ENCODE results near the gene ZNF157. TPM values are rescaled to one million over a fixed set of nuclear protein-coding genes. Genes with fewer than 3 reads are reported as not detected.
"Not testable (repeated sequence)": the region's sequence is repeated elsewhere in the genome, so short reads cannot be mapped to it uniquely, and the experiment has no call there.

The ZNF157 gene
- polyA plus RNA-seq (ENCODE audit: insufficient read depth in 1 of 5, insufficient read length in 5 of 5, low replicate concordance in 1 of 5), result 1 to 10 TPM in 1 of 5 donors, under 1 TPM in 4; 0.65 to 1.1 (median 0.84) TPM
- long read RNA-seq, donor 1, result 0 reads
- long read RNA-seq, donor 2, result 0 reads
- long read RNA-seq, donor 3, result 0 reads
- long read RNA-seq, donor 4, result 0 reads
- long read RNA-seq, donor 5, result 0 reads
- long read RNA-seq, donor 6, result 0 reads
- long read RNA-seq, donor 7, result 0 reads
- long read RNA-seq, donor 8, result 0 reads

DNA sequence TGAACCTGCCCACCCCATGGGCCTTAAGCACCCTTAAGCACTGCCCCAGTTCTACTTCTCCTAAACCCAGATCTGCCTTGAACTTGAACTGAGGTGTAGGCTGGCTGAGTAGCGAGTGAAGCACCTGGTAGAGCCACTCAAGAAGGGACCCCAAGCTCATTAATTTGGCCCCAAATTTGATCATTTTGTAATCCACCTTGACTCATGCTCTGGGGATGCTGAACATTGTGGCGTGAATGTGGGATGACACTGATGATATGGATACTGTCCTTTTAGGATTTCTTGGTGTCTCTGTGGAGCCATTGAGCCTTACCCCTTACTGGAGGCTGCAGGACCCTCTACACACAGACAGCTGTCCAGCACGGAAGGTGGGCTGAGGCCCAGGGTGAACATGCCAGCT, at the start of gene ZNF157:
TSS of gene ZNF157 (plus strand) at position 301 of the 400 bp plus-strand sequence. CDS start at position 392, 91 bp downstream.
- no peak for DNase-seq

DNA sequence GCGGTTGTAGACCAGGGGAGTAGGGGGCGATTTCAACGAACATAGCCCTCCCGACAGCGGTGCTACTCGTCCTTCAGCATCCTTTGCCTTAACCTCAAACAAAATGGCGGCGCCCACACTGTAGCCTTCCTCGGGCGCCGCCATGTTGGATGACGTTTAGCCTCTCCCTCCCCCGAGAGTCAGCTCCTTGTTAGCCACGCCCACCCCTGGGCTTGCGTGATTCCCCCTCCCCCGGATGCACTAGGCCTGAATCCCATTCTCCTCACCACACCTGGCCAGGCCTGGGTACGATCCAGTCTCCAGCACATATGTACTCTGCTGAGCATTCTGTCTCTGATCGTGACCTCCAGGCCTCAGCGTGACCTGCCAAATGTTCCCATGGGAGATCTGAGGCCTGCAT, 49.0 kb upstream of the ZNF157 start:
- no peak for DNase-seq

DNA sequence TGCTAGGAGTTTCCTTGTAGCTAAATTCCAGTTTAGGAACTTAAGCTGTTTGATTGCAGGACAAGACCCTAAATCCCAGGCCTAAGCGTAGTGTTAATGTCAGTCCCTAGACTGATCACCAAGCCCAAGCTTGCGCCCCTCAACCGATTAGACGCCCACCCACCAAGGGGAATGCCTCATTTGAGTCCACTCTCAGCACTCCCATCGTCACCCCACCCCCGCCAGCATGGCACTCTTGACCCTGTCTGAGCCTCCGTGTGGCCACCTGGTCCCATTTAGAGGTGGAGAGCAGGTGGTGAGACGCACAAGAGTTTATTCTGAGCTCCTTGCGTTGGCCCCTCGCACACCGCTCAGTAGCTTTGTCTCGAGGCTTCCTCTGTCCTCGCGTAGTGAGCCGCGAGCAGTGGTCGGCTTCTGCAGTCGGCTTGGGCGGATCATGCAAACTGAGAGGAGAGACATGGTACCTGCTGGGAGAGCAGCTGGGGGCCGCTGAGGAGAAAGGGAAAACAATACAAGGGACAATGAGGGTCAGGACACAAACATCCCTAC, 48.5 kb upstream of the ZNF157 start:
- DNase-seq, result no peak

DNA sequence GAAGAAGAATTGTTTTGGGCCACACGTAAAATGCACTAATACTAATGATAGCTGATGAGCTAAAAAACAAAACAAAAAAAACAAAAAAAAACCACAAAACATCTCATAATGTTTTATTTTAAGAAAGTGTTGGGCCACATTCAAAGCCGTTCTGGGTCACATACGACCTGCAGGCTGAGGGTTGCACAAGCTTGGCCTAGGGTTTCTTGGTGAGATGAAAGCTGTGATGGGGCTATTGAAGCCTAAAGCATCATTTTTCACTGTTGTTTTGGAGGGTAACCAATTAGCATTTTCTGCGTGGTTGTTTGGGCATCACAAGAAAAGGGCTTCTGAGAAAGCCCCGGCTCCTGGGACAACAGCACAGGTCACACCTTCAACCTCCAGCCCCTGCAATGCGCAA, 42.5 kb upstream of the ZNF157 start:
- DNase-seq, result no peak

DNA sequence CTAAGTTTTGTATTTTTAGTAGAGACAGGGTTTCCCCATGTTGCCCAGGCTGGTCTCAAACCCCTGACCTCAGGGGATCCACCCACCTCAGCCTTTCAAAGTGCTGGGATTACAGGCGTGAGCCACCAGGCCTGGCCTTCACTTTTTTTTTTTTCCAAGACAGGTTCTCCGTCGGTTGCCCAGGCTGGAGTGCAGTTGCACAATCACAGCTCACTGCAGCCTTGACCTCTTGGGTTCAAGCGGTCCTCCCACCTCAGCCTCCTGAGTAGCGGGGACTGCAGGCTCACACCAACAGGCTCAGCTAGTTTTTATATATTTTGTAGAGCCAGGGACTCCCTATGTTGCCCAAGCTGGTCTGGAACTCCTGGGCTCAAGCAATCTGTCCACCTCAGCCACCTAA, 37.6 kb upstream of the ZNF157 start:
- DNase-seq, result not testable (repeated sequence)

DNA sequence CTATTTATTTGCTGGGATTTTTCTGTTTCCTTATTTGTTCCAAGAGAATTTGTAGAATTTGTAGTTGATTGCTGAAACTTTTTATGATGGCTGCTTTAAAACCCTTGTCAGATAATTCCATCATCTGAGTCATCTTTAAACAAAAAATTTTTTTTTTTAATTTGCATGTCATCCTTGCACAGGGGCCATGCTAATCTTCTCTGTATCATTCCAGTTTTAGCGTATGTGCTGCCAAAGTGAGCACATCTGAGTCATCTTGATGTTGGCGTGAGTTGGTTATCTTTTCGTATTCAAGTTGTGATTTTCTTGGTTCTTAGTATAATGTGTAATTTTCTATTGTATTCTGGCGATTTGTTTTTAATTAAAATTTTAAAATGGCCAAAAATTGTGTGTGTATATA, 18.7 kb upstream of the ZNF157 start:
- DNase-seq, result no peak

DNA sequence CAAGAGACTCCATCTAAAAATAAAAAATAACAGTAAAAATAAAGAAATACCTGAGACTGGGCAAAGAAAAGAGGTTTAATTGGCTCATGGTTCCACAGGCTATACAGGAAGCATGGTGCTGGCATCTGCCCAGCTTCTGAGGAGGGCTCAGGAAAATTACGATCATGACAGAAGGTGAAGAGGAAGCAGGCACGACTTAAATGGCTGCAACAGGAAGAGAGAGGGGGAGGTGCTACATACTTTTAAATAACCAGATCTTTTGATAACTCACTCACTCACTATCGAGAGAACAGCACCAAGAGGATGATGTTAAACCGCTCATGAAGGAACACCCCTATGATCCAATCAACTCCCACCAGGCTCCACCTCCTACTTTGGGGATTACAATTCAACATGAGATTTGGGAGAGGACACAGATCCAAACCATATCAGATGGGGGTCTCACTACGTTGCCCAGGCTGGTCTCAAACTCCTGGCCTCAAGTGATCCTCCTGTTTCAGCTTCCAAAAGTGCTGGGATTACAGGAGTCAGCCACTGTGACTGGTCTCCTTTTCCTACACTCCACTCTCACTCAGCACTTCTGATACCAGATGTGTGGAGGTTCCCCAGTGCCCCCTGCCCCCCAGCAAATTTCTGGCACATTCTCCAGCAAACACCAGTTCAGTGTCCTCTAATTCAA, 11.9 kb upstream of the ZNF157 start:
- DNase-seq, result peak in 1 of 2 donors; percentile 5

DNA sequence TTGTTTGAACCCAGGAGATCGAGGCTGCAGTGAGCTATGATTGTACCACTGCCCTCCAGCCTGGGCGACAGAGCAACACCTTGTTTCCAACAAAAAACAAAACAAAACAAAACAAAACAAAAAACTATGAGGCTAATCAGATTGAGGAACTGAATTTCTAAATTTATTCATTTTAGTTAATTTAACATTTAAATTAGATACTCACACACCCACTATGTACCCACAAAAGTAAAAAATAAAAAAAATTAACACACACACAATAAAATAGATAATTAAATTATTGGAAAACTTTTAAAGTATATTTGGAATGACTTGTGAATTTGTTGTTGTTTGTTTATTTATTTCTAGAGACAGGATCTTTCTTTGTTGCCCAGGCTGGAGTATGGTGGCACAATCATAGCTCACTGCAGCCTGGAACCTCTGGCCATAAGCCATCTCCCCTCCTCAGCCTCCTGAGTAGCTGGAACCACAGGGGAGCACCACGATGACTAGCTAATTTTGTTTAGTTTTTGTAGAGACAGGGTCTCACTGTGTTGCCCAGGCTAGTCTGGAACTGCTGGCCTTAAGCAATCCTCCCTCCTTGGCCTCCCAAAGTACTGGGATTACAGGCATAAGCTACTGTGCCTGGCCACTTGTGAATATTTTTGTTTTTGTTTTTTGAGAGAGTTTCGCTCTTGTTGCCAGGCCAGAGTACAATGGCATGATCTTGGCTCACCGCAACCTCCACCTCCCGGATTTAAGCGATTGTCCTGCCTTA, 9.8 kb upstream of the ZNF157 start:
- no peak for DNase-seq

DNA sequence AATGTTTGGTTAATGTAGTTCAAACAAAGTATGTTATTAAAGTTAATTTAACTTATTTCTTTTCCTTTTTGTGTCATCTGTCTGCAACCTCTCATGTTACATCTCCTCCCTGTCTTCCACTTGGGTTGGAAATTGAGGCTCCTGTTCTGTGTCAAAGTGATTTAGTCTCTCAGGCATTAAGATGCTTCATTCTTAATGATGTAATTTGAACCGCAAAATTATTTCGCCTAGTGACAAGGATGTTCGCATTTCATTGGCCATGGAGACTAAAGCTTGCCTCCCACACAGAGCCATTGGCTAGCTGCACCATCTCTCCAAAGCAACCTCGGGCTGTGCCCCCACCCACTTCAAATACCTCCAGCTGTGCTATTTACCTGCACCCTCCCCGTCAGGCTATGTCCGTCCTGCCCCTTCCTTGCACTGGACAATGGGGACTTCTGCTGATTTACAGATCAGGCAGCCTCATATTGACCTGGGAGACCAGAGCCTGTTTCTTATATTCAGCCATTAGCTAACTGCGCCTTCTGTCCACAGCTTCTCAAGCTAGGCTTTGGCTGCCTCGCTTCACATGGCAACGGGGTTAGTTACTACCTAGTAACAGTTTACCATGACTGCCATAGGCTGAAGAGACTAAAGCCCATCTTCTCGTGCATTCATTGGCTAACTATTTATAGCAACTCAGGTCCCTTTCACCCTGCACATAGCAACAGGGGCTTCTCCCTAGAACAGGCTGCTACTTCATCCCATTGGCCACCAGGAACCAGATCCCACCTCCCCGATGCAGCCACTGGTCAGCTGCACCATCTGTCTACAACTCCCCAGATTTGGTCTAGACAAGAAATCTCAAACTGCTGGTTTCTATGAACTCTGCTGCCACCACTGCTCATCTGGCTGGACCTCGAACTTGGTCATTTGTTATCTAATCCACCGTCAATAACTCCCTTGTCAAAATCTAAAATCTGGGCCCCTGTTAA, 8.6 kb upstream of the ZNF157 start:
- peak; percentile 83 to 89 for DNase-seq

DNA sequence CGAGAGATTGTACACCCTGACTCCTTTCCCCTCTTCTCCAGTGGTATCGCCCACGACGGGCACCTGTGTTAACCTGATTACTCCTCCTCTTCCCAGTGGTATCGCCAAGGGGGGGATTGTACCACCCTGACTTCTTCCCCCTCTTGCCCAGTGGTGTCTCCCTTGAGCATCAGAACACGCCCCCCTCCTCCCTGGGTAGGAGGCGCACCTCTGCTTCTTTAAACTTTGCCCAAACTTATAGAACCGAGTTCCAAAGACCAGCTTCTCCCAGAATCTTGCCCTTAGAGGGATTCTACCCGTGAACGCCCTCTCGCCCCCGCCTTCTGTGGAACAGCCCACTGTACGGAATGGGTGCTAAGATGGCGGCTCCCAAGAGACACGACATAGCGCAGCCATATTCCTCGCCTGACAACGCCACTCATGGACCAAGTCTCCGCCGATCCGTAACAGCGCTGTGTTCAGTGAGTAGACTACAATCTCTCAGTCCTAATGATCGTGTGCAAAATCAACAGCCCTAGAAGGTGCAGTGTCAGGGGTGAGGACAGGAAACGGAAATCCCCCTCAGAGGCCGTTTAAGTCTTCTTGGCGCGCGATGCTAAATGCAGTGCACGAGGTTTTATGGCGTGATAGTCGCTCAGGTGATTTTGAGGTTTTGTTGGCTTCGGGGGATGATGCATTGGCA, 4.2 kb upstream of the ZNF157 start:
- DNase-seq, result peak; percentile 74 to 75

DNA sequence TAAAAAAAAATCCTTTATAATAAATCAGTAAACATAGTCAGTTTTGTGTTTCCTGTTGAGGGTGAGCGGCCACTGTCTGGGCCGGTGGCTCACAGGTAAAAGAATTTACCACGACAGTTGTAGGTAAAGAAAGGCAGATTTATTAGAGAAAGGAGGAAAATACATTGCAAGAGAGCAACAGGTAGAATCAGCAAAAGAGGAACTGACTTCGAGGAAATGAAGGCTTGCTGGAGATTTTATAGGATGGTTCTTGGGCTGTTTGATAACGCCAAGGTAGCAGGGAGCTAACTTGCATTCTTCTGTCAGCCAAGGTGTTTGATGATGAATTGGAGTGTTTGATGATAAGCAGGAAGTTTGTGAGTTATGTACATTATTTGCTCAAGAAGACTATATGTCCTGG, 2.8 kb downstream of the ZNF157 start:
- DNase-seq, result no peak

DNA sequence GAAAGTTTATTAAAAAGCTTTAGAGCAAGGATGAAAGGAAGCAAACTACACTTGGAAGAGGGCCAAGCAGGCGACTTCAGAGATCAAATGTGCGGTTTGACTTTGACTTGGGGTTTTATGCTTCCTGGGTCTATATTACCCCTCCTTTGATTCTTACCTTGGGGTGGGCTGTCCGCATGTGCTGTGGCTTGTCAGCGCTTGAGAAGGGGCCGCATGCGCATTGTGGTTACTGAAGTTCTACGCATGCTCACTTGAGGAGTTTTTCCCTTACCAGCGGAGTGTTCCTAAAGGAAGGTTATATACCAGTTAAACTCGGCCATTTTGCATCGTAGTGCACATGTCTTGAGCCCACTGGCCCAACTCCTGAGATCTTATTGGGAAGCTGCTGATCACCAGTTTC, 9.9 kb downstream of the ZNF157 start:
- DNase-seq, result no peak

DNA sequence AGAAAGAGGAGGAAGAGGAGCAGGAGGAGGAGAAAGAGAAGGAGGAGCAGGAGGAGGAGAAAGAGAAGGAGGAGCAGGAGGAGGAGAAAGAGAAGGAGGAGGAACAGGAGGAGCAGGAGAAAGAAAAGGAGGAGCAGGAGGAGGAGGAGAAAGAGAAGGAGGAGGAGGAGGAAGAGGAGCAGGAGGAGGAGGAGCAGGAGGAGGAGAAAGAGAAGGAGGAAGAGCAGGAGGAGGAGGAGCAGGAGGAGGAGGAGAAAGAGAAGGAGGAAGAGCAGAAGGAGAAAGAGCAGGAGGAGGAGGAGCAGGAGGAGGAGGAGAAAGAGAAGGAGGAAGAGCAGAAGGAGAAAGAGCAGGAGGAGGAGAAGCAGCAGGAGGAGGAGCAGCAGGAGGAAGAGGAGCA, 10.5 kb downstream of the ZNF157 start:
- not testable (repeated sequence) for DNase-seq

DNA sequence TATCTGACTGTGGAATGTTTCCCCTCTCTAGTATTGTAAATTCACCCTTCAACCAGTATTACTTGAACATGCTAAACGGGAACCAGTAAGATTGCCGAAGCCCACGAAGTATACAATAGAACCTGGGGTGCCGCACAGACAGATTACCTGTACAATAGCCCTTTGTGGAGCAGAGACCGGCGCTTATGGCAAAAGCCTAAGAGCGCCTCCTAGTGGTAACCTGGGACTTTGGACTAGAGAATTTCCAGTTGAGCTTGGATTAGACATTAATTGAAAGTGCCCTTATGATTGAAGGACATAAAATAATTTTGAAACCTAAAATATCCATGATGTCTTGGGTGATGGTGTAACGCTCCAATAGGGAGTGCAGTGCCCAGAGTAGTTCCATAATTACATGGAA, 14.1 kb downstream of the ZNF157 start:
- DNase-seq, result peak; percentile 23 to 57

DNA sequence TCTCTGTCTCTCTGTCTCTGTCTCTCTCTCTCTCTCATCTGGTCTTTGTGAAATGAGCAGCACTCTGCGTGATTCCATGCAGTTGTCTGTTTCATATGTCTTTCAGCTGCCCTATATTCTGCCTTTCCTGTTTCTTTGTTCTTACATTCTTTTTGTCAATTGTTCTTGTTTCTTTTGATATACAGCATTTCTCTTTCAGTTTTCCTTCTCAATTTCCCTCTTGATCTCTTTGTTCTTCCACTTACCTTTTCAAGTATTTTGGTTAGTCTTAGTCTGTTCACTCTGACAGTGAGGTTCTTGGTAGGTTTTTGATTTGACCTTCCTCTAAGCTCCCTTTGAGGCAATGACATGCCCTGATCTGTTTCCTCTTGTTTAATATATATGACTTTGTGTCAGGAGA, 20.4 kb downstream of the ZNF157 start:
- no peak for DNase-seq

DNA sequence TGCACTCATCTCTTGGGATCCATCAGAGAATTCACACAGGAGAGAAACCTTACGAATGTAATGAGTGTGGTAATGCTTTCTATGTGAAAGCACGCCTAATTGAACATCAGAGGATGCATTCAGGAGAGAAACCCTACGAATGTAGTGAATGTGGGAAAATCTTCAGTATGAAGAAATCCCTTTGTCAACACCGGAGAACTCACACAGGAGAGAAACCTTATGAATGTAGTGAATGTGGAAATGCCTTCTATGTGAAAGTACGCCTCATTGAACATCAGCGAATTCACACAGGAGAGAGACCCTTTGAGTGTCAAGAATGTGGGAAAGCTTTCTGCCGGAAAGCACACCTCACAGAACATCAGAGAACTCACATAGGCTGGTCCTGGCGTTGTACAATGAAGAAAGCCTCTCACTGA, 42.8 kb downstream of the ZNF157 start:
- no peak for DNase-seq

DNA sequence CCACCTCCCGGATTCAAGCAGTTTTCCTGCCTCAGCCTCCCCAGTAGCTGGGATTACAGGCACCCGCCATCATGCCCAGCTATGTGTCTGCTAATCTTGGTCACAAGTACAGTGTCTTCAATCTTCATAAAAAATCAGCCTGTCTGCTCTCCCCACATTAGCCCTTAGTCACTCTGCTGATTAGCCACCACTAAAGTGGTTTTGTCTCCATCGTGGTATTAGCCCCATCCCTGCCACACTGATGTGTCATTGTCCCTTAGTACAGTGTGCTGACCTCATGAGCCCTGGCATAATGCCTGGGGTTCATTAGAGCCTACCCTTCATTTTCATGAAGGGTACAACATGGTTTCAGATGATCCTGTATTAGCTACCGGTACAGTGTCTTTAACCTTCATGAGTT, 49.9 kb downstream of the ZNF157 start:
- DNase-seq, result no peak

DNA sequence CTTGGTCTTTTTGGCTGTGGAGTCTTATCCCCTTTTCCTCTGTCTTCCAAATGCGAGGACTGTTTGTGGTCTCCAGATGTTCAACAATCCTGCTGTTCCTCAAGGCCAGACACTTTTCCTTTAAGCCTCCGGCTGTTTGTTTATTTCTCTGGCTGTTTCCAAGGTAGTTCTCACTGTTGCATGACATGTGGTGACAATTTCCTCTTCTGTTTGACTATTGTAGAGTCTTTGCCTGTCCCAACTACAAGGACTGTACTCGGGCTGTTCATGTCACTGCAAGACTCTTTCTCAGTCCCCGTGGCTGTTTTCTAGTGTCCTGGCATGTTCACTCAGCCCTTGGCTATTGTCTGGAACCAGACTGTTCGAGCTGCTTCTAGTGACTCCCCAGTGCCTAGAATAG, 50.6 kb downstream of the ZNF157 start:
- no peak for DNase-seq

DNA sequence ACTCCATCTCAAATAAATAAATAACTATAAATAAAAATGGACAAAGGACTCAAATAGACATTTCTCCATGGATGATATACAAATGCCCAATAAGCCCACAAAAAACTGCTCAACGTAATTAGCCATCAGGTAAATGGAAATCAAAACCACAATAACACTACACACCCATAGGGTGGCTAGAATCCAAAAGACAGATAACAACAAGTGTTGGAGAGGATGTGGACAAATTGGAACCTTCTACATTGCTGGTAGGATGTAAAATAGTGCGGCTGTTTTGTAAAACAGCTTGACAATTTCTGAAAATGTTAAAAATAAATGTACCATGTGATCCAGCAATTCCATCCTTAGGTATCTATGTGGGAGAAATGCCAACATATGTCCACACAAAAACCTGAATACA, 52.1 kb downstream of the ZNF157 start:
- DNase-seq, result no peak

DNA sequence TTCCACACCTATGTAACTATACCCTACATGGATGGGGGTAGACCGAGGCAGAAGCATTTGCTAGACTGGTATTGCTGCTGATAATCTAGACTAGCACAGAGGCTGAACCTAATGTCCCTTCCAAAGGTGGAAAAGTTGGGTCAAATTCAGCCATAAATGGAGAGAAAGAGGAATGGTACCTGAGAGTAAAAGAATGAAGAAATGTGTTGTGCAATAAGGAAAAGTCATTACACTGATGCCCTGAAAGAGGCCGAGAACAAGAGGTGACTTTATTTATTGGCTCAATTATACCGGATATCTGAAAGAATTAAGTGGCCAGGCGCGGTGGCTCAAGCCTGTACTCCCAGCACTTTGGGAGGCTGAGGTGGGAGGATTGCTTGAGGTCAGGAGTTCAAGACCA, 60.5 kb downstream of the ZNF157 start:
- no peak for DNase-seq

DNA sequence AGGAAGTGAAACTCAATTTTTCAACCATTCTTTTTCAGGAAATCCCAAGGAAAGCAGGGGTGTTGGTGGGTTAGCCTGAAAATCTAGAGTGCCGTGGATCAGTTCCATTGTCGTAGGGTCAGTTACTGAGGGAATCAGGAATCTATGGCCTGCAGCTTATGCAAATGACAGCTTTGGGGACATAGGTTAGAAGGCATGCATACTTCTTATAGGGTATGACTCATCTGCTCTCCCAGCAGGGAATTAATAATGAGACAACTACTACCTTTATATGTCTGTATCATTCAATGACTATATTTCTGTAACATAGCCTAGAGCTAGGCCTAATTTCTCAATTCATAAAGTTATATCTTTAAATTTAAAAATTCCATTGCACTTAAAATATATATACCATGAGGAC, 76.1 kb downstream of the ZNF157 start:
- no peak for DNase-seq
